WTC11 (cell line): ENCODE results near the gene SPHKAP. TPM values are rescaled to one million over a fixed set of nuclear protein-coding genes. Genes with fewer than 3 reads are reported as not detected.

ENCODE experiments used
- ATAC-seq: fragments of 200-7000 bp; cut with Tn5 transposase; 2 replicates; pipeline ENCODE4 v1.10.0; 2021; ENCODE audit warnings: mild to moderate bottlenecking, moderate library complexity
- CTCF ChIA-PET: fragments of 300-600 bp; sonication (Branson Sonifier 250); formaldehyde crosslinking; loops from one replicate; lab custom pipeline; 2021; ENCODE audit warnings: antibody characterized with exemption; lab: Charles Lee
- POLR2A ChIA-PET: fragments of 350-600 bp; sonication (Branson Sonifier 250); formaldehyde crosslinking; loops from one replicate; lab custom pipeline; 2021; ENCODE audit warnings: antibody characterized with exemption; lab: Charles Lee
- DNase-seq: peaks from one replicate; pipeline ENCODE4 v3.0.0; 2021; ENCODE audit warnings: low spot score
- H3K27ac Mint-ChIP-seq: 2 replicates; pipeline ENCODE4 v1.8.0; 2021; ENCODE audit warnings: mixed read lengths
- H3K27me3 Mint-ChIP-seq: 2 replicates; pipeline ENCODE4 v1.8.0; 2021; ENCODE audit warnings: low read depth, mild to moderate bottlenecking, moderate library complexity, mixed read lengths
- H3K36me3 Mint-ChIP-seq: 2 replicates; pipeline ENCODE4 v1.8.0; 2021; ENCODE audit warnings: mixed read lengths
- H3K4me1 Mint-ChIP-seq: 2 replicates; pipeline ENCODE4 v1.8.0; 2022; ENCODE audit warnings: mixed read lengths
- H3K4me3 Mint-ChIP-seq: 2 replicates; pipeline ENCODE4 v1.8.0; 2021; ENCODE audit warnings: mild to moderate bottlenecking, moderate library complexity, mixed read lengths
- H3K9me3 Mint-ChIP-seq: 2 replicates; pipeline ENCODE4 v1.8.0; 2021; ENCODE audit warnings: mixed read lengths
- CREB1 ChIP-seq: sonication (generic); formaldehyde crosslinking; IDR thresholded peaks from 2 replicates; pipeline ENCODE4 v1.8.0; 2023; ENCODE audit warnings: mild to moderate bottlenecking, missing genetic modification reagents
- ETV6 ChIP-seq: sonication (generic); formaldehyde crosslinking; IDR thresholded peaks from 2 replicates; pipeline ENCODE4 v1.8.1; 2022; ENCODE audit warnings: mild to moderate bottlenecking, missing genetic modification reagents
- GRHL2 ChIP-seq: fragments of 250-450 bp; sonication (Bioruptor Pico); IDR thresholded peaks from 2 replicates; pipeline ENCODE4 v1.8.0; 2022; ENCODE audit warnings: mild to moderate bottlenecking, moderate library complexity; ENCODE audit not compliant: insufficient replicate concordance, severe bottlenecking
- JUN ChIP-seq: sonication (generic); formaldehyde crosslinking; IDR thresholded peaks from 2 replicates; pipeline ENCODE4 v1.8.0; 2023; ENCODE audit warnings: mild to moderate bottlenecking, missing genetic modification reagents
- NFATC4 ChIP-seq: fragments of 250-450 bp; sonication (Bioruptor Pico); IDR thresholded peaks from 2 replicates; pipeline ENCODE4 v1.9.0; 2021; ENCODE audit warnings: mild to moderate bottlenecking
- OVOL2 ChIP-seq: fragments of 250-450 bp; sonication (Bioruptor Pico); IDR thresholded peaks from 2 replicates; pipeline ENCODE4 v1.9.0; 2021; ENCODE audit warnings: mild to moderate bottlenecking, borderline replicate concordance
- TEAD4 ChIP-seq: sonication (generic); formaldehyde crosslinking; IDR thresholded peaks from 2 replicates; pipeline ENCODE4 v1.8.0; 2022; ENCODE audit warnings: mild to moderate bottlenecking, missing genetic modification reagents
- ZBTB21 ChIP-seq: sonication (generic); formaldehyde crosslinking; IDR thresholded peaks from 2 replicates; pipeline ENCODE4 v1.8.1; 2023; ENCODE audit warnings: mild to moderate bottlenecking, missing genetic modification reagents, borderline replicate concordance
- ZNF121 ChIP-seq: sonication (generic); formaldehyde crosslinking; IDR thresholded peaks from 2 replicates; pipeline ENCODE4 v1.8.0; 2023; ENCODE audit warnings: missing genetic modification reagents
- ZNF138 ChIP-seq: sonication (generic); formaldehyde crosslinking; conservative IDR thresholded peaks from 2 replicates; pipeline ENCODE4 v1.8.1; 2022; ENCODE audit warnings: mild to moderate bottlenecking, moderate library complexity, missing genetic modification reagents
- ZNF219 ChIP-seq: sonication (generic); formaldehyde crosslinking; IDR thresholded peaks from 2 replicates; pipeline ENCODE4 v1.8.0; 2023; ENCODE audit warnings: missing genetic modification reagents, mild to moderate bottlenecking, borderline replicate concordance
- ZNF263 ChIP-seq: sonication (generic); formaldehyde crosslinking; IDR thresholded peaks from 2 replicates; pipeline ENCODE4 v1.8.1; 2022; ENCODE audit warnings: low read depth, mild to moderate bottlenecking, moderate library complexity, missing genetic modification reagents
- total RNA-seq: library from RNA; stranded (reverse); gene quantifications from 3 replicates; pipeline ENCODE4 v1.2.3, GENCODE V29; 2021
- TF ChIP-seq, protein P1 (sequence below): sonication (generic); formaldehyde crosslinking; conservative IDR thresholded peaks from 2 replicates; pipeline ENCODE4 v1.8.1; 2023; ENCODE audit warnings: mild to moderate bottlenecking, low read depth, missing genetic modification reagents, moderate library complexity
- TF ChIP-seq, protein P2 (sequence below): fragments of 250-450 bp; sonication (Bioruptor Pico); IDR thresholded peaks from 2 replicates; pipeline ENCODE4 v1.8.0; 2021; ENCODE audit warnings: mild to moderate bottlenecking
- TF ChIP-seq, protein P3 (sequence below): sonication (generic); formaldehyde crosslinking; IDR thresholded peaks from 2 replicates; pipeline ENCODE4 v1.8.1; 2023; ENCODE audit warnings: mild to moderate bottlenecking, missing genetic modification reagents, moderate library complexity
- TF ChIP-seq, protein P4 (sequence below): fragments of 200-600 bp; IDR thresholded peaks from 2 replicates; pipeline ENCODE4 v1.8.0; 2022; ENCODE audit warnings: antibody characterized with exemption
- TF ChIP-seq, protein P5 (sequence below): sonication (generic); formaldehyde crosslinking; IDR thresholded peaks from 2 replicates; pipeline ENCODE4 v1.8.0; 2023; ENCODE audit warnings: mild to moderate bottlenecking, missing genetic modification reagents
- TF ChIP-seq, protein P6 (sequence below): sonication (generic); formaldehyde crosslinking; IDR thresholded peaks from 2 replicates; pipeline ENCODE4 v1.8.1; 2022; ENCODE audit warnings: mild to moderate bottlenecking, moderate library complexity, missing genetic modification reagents

The SPHKAP gene
- total RNA-seq, 1 experiment from 2014 or later, result not detected

DNA sequence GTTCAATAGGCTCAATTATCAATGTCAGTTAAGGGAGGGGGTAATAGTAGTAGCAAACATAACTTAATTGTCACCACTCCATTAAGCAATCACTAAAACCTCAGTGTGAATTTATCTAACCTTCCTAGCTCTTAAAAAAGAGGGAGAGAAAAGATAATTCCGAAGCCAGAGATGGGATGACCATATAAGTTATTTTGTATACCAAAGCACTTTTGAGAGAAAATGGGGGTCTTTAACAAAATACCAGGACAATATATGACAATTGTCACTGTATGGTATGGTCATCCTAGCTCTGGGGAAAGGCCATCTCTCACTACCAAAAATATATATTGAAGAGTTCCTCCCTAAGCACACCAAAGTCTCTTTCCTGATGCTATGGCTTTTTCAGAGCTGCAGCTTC is 55.1 kb downstream of the SPHKAP start:
- ChIA-PET POLR2A (no interaction called here), CTCF (no interaction called here)
- DNase-seq, result no peak
- Mint-ChIP-seq H3K4me3 (no peak overlapping the region), H3K36me3 (no peaks in the 10 kb centered on the region), H3K27ac (no peak overlapping the region), H3K9me3 (no peaks in the 10 kb centered on the region), H3K4me1 (no peaks in the 10 kb centered on the region), H3K27me3 (no peaks in the 10 kb centered on the region)
- TF ChIP-seq, protein P1, sequence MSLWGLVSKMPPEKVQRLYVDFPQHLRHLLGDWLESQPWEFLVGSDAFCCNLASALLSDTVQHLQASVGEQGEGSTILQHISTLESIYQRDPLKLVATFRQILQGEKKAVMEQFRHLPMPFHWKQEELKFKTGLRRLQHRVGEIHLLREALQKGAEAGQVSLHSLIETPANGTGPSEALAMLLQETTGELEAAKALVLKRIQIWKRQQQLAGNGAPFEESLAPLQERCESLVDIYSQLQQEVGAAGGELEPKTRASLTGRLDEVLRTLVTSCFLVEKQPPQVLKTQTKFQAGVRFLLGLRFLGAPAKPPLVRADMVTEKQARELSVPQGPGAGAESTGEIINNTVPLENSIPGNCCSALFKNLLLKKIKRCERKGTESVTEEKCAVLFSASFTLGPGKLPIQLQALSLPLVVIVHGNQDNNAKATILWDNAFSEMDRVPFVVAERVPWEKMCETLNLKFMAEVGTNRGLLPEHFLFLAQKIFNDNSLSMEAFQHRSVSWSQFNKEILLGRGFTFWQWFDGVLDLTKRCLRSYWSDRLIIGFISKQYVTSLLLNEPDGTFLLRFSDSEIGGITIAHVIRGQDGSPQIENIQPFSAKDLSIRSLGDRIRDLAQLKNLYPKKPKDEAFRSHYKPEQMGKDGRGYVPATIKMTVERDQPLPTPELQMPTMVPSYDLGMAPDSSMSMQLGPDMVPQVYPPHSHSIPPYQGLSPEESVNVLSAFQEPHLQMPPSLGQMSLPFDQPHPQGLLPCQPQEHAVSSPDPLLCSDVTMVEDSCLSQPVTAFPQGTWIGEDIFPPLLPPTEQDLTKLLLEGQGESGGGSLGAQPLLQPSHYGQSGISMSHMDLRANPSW (CRISPR knock-in tag), result no peak
- TF ChIP-seq ZNF219, result no peak
- no peak for TF ChIP-seq ETV6
- no peak for TF ChIP-seq JUN
- no peak for TF ChIP-seq ZNF121 (CRISPR knock-in tag)
- ATAC-seq, result no peak

DNA sequence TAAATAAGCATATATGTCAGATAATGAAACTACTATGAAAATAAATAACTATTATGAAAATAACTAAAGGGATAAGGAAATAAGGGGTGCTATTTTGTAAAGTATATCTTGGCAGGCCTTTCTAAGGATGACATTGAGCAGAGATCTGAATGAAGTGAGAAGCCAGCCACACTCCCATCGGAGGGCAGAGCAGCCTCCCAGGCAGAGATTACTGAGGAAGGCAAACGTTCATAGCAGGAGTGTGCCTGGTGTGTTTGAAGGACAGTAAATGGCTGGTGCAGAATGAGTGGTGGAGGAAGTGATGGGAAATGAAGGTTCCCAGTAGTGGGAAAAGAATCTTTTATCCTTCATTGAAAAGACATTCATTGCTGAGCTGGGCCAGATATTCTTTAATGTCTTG is 62.5 kb downstream of the SPHKAP start:
- no peak overlapping the region for H3K4me3 Mint-ChIP-seq
- TF ChIP-seq GRHL2 (CRISPR knock-in tag) (no peak), ZNF263 (CRISPR knock-in tag) (no peak), ZNF138 (CRISPR knock-in tag) (no peak), CREB1 (CRISPR knock-in tag) (no peak), TEAD4 (CRISPR knock-in tag) (no peak), ZBTB21 (CRISPR knock-in tag) (no peak), OVOL2 (CRISPR knock-in tag) (no peak), NFATC4 (CRISPR knock-in tag) (no peak)
- TF ChIP-seq, protein P2, sequence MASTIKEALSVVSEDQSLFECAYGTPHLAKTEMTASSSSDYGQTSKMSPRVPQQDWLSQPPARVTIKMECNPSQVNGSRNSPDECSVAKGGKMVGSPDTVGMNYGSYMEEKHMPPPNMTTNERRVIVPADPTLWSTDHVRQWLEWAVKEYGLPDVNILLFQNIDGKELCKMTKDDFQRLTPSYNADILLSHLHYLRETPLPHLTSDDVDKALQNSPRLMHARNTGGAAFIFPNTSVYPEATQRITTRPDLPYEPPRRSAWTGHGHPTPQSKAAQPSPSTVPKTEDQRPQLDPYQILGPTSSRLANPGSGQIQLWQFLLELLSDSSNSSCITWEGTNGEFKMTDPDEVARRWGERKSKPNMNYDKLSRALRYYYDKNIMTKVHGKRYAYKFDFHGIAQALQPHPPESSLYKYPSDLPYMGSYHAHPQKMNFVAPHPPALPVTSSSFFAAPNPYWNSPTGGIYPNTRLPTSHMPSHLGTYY (CRISPR knock-in tag), result no peak
- TF ChIP-seq, protein P3, sequence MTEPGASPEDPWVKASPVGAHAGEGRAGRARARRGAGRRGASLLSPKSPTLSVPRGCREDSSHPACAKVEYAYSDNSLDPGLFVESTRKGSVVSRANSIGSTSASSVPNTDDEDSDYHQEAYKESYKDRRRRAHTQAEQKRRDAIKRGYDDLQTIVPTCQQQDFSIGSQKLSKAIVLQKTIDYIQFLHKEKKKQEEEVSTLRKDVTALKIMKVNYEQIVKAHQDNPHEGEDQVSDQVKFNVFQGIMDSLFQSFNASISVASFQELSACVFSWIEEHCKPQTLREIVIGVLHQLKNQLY (CRISPR knock-in tag), result no peak
- TF ChIP-seq, protein P4, sequence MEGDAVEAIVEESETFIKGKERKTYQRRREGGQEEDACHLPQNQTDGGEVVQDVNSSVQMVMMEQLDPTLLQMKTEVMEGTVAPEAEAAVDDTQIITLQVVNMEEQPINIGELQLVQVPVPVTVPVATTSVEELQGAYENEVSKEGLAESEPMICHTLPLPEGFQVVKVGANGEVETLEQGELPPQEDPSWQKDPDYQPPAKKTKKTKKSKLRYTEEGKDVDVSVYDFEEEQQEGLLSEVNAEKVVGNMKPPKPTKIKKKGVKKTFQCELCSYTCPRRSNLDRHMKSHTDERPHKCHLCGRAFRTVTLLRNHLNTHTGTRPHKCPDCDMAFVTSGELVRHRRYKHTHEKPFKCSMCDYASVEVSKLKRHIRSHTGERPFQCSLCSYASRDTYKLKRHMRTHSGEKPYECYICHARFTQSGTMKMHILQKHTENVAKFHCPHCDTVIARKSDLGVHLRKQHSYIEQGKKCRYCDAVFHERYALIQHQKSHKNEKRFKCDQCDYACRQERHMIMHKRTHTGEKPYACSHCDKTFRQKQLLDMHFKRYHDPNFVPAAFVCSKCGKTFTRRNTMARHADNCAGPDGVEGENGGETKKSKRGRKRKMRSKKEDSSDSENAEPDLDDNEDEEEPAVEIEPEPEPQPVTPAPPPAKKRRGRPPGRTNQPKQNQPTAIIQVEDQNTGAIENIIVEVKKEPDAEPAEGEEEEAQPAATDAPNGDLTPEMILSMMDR, result no peak
- TF ChIP-seq, protein P5, sequence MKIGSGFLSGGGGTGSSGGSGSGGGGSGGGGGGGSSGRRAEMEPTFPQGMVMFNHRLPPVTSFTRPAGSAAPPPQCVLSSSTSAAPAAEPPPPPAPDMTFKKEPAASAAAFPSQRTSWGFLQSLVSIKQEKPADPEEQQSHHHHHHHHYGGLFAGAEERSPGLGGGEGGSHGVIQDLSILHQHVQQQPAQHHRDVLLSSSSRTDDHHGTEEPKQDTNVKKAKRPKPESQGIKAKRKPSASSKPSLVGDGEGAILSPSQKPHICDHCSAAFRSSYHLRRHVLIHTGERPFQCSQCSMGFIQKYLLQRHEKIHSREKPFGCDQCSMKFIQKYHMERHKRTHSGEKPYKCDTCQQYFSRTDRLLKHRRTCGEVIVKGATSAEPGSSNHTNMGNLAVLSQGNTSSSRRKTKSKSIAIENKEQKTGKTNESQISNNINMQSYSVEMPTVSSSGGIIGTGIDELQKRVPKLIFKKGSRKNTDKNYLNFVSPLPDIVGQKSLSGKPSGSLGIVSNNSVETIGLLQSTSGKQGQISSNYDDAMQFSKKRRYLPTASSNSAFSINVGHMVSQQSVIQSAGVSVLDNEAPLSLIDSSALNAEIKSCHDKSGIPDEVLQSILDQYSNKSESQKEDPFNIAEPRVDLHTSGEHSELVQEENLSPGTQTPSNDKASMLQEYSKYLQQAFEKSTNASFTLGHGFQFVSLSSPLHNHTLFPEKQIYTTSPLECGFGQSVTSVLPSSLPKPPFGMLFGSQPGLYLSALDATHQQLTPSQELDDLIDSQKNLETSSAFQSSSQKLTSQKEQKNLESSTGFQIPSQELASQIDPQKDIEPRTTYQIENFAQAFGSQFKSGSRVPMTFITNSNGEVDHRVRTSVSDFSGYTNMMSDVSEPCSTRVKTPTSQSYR (CRISPR knock-in tag), result no peak
- TF ChIP-seq, protein P6, sequence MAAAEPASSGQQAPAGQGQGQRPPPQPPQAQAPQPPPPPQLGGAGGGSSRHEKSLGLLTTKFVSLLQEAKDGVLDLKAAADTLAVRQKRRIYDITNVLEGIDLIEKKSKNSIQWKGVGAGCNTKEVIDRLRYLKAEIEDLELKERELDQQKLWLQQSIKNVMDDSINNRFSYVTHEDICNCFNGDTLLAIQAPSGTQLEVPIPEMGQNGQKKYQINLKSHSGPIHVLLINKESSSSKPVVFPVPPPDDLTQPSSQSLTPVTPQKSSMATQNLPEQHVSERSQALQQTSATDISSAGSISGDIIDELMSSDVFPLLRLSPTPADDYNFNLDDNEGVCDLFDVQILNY (CRISPR knock-in tag), result no peak
- H3K27me3 Mint-ChIP-seq, result no peaks in the 10 kb centered on the region
- ChIA-PET POLR2A (no interaction called here), CTCF (no interaction called here)
- no peaks in the 10 kb centered on the region for H3K4me1 Mint-ChIP-seq
- ATAC-seq (no peak), DNase-seq (no peak)
- no peaks in the 10 kb centered on the region for H3K9me3 Mint-ChIP-seq
- no peaks in the 10 kb centered on the region for H3K36me3 Mint-ChIP-seq
- H3K27ac Mint-ChIP-seq, result no peak overlapping the region
